Activated CD4-positive, alpha-beta T cell treated with anti-CD3 and anti-CD28 coated beads for 24 hours (primary cell): ENCODE results near the gene FAM107A.

Experiments
- DNase-seq, 2 donors: peaks; one replicate each; pipeline ENCODE4 v3.0.0-alpha.2; 2020; ENCODE audit warnings: low read depth in 2 of 2

Gene FAM107A

DNA sequence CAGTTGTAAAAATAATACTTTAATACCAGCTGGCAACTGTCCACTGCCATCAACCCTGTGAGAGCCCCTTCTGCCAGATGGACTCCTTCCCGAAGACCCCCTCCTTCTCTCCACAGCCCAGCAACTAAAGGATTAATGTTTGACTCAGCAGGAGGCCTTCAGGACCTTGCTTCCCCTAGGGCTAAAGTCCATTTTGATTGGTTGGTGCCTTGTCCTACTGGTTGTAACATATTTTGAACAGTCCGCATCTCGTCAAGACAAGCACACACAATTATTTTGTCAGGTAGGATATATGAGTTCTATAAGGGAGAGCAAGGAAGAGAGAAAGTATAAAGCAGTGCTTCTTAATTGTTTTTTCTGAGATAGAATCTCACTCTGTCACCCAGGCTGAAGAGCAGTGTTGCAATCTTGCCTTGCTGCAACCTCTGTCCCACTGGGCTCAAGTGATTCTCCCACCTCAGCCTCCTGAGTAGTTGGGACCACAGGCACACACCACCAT lies 58.9 kb downstream of the FAM107A start:
- DNase-seq = no peak

DNA sequence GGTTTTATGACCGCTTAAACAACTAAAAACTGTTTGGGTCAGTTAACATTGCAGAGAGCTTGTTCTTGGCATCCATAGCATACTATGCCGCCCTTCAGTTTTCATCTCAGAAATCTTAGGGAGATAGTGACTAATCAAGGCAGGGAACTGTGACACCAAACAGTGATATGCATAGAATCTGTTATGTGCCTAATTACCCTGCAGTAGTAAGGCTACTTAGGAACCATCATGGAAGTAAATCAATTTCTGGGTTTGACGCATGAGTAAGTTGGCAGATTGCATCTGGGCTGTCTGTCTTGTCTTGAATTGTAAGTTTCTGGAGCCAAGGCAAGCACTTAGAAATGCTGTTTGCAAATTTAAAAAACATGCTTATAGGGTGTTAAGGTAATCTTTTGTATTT lies 62.8 kb downstream of the FAM107A start:
- DNase-seq = no peak
